Fibroblast of upper back skin (primary cell): Measurements from ENCODE around the gene UBA3.
A peak's percentile ranks its signal among the peaks of the same experiment; 100 is the strongest.

Experiments
- DNase-seq: peaks from one replicate; pipeline ENCODE4 v3.0.0-alpha.2; 2013

Gene UBA3

DNA sequence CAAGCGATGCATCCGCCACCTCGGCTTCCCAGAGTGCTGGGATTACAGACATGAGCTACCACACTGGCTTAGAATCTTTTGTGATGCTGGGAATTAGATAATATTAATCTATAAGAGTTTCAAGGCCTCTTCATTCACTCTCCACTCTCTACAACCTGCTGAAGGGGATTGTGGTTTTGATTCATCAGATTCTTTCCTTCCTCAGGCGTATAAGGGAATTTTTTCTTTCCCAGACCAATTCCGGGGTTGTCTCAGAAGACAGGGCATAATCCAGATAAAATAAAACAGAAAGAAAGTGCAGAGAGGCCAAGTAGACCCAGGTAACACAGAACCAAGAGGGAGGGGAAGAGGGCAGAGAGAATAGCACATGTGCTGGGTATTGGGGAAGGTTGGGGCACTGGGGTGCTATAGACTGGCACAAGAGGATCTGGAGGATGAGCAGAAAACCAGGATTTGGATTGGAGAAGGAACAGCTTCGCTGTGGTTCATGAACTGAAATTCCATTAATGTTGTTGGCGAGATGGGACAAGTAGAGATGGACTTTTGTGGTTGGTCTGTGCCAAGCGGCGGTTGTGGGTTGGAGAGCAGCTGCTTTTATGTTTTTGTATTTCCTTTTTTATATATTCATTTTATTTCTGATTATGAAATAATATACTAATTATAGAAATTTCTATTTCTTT lies 17.4 kb upstream of the UBA3 start:
- peak; percentile 24 for DNase-seq

DNA sequence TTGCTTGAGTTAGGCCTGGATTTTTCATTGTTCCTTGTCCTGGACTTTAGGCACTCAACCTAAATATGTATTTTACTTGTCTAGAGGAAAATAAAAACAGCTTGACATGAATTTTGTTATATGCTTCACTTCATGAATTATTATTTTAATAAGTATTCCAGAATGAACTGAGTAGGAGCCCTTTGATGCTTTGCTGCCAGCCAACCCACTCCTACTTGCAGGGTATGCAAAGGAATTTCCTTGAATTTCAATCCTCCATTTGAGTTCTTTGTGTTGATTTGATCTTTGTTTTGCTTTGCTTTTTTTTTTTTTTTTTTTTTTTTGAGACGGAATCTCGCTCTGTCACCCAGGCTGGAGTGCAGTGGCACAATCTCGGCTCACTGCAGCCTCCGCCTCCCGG lies 16.1 kb upstream of the UBA3 start:
- DNase-seq: no peak

DNA sequence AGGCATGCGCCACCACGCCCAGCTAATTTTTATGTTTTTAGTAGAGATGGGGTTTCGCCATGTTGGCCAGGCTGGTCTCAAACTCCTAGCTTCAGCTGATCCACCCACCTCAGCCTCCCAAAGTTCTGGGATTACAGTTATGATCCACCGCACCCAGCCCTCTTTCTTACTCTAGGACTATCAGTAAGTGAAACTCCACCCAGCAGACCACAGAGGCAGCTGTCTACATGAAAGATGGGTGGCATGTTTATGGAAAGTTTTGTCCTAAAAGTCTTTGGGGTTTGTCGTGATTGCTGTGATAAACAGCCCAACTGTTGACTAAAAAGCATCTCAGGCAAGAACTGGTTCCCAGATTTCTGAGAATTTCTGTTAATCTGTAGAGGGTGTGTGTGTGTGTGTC lies 15.5 kb upstream of the UBA3 start:
- DNase-seq: no peak

DNA sequence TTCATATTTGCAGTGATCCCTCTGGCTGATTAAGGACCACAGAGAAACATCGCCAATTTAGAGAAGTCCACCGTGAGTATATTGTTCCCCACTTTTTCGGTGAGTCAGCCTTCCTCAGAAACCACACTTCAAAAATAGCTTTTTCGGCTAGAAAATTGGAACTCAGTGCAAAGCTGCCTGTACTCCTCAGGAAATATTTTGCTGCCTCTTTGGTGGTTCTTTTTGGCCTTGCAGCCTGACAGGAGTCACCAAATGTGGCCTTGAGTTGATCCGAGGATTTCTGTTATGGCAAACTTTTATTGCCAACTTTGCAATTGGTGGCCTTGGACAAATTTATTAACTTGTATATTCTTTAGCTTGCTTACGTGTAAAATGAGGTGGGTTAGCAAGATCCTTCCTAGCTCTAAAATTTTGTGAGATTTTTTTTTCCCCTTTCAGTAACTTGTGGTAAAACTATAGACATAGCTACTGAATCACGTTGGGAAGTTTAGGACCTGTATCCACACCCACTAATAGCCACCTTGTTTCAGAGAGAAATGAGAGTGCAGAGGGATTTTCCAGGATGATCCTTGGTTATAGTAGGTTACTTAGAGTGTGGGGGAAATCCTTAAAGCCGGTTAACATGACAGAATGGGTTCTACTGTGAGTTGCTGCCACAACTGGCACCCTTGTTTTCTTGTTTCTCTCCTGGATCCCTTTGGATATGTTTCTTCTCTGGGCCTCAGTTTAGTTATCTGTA lies 14.5 kb upstream of the UBA3 start:
- peak; percentile 68 for DNase-seq

DNA sequence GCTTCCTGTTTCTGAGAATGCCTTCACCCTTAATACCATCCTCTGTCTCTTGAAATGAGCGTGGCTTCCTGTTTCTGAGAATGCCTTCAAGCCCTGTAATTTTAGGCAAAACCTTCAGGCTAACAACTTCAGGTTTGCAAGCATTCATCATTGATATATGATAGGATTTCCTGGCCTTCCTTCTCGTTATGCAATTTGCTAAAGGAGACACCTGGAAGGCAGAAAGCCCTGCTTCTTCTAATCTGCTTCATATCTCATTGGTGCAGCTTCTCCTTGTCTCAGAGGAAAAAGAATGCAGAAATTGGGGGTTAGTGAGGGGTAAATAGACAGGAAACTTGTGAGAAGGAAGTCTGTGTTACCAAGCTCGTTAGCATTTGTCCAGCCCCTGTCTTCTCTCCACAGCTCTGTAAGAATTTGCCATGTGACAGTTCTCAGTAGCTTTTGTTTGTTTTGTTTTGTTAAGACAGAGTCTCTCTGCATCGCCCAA lies 11.9 kb upstream of the UBA3 start:
- DNase-seq: no peak

DNA sequence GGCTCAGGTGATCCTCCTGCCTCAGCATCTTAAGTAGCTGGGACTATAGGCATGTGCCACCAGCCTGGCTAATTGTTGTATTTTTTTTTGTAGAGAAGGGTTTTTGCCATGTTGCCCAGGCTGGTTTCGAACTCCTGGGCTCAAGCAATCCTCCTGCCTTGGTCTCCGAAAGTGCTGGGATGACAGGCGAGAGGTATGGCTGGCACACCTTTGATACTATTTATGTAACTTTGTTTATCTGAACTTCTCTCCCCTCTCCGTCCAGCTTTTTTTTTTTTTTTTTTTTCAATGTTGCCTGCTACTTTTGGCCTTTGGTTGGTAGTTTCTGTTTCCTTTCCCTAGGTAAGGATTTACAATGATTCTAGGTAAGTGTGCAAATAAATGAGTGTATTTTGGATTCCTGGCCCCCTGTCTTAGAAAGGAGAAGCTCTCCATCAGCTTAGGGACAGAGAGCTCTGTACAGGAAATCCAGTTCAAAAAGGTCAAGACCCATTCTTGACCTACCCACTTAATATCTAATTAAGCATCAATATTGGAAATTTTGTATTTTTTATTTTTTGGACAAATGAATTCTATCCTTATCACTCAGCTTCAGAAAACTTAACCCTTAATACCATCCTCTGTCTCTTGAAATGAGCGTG lies 11.3 kb upstream of the UBA3 start:
- DNase-seq: no peak

DNA sequence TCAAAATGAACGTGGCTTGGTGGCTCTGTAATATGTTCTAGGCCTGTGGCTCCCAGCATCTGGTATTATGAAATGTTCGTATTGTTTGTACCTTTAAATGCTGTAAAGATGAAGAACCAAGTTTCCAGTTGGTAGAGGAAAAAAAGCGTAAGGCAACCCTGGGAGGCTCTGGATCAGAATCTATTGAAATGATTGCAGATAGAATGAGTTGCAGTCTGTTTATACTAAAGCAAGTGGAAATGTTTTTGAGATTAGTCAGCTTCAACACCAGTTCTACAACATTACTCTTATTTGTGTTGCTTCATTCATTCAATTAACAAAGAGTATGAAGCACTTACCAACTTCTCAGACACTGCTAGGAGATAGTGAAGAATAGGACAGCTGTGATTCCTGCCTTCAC lies 9.9 kb upstream of the UBA3 start:
- DNase-seq: peak; percentile 56

DNA sequence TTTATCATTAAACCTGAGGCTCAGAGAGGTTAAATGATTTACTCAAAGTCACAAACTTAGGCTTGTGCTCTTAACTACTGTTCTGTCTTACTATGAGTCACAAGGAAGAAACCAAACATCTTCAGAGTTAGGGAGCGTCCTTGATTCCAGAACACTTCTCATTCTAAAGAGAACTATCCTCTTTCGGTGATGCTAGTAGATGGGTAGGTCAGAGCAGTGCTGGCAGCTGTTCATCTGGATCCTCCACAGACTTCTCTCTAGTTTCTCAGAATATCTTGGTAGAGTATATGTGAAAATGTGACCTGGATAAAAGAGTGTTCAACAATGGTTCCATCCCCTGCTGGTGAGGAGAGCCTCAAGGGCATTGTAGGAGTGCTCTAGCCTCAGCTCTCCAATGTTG lies 7.9 kb upstream of the UBA3 start:
- DNase-seq: peak; percentile 44

DNA sequence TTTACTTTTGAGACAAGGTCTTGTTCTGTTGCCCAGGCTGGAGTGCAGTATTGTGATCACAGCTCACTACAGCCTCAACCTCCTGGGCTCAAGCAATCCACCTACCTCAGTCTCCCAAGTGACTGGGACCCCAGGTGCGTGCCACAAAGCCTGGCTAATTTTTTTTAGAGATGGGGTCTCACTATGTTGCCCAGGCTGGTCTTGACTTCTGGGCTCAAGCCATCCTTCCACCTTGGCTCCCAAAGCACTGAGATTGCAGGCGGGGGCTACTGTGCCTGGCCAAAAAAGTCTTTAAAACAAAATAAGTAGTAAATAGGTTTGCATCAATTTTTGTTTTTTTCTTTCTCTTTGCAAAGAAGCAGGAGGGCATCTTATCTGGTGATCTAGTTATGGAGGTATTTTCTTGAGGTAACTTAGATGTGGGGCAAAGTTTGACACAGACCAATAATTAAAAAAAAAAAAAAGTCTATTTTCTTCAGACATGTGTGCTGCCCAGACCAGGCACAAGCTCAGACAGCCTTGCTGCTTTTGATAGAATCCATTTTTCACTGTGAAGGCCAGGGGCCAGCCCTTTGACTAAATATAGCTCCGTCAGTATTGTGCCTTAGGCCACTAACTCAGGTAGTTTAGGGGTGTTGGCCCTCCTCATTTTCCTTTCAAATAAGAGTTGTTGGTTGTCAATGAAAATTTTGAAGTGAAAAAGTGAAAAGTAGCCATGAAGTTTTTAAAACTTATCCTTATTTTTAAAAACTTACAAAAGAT lies 7.0 kb upstream of the UBA3 start:
- DNase-seq: no peak

DNA sequence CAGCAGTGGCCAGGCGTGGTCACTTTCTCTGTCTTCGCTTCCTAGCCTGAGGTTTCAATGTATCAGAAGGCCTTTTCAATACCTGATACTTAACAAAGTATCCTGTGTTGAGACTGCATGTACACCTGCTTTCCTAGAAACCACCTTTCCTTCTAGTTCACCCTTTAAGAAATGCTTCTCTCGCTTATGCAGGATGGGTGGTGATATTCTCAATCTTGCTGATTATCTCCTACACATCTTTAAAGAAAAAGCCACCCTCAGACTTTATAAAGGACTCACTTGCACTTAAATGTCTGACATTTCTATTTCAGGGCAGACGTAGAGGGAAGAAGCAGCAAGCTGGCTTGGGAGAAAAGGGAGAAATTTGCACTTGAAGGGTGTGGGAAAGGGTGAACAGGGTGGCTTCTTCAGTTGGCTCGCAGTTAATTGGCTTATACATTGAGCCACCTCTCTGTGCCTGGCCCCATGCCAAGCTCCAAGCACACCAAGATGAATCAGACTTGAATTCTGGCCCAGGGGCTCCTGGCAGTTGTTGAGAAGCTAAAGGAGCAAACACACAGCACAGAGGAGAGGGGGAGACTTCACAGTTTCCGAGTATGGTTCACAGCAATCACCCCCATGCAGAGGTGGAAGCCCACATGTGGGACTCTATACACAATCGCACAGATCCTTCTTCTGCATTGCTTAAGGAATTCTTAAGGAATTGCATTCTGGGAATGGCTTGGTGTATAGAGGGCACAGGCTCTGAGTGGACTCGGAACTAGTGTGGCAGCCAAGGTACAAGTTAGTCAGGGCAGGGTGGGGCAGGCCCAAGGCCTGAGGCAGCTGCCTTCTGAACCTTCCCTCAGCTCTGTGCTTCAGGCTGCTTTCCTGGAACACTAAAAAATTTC lies 5.9 kb upstream of the UBA3 start:
- DNase-seq: peak; percentile 95

DNA sequence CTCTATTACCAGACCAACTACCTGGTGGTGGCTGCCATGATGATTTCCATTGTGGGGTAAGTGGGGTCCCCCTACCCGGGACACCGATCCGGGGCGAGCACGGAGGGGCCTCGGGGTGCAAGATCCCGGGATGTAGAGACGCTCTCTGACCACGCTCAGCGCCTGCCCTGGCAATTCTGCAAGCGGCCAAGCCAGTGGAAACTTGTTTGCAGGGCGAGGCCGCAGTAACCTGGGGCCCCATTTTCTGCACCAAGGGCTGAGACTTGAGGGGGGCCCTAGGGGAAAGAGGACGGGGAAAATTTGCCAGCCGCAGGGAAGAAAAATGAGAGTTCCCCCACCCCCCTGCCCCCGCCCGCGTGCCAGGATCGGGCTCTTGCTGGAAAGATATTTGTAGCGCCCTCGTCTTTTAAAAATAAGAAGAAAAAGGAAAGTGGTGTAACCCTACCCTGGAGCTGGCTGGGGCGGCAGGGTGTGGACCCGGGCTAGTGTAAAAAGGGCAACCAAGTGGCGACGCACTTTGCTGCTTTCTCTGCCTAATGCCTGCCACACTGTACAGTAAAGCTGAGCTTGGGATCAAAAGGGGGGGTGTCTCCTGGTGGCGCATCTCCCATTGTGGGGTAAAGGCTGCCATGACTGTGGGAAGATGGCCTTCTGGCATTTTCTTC lies 5.1 kb upstream of the UBA3 start:
- no peak for DNase-seq

DNA sequence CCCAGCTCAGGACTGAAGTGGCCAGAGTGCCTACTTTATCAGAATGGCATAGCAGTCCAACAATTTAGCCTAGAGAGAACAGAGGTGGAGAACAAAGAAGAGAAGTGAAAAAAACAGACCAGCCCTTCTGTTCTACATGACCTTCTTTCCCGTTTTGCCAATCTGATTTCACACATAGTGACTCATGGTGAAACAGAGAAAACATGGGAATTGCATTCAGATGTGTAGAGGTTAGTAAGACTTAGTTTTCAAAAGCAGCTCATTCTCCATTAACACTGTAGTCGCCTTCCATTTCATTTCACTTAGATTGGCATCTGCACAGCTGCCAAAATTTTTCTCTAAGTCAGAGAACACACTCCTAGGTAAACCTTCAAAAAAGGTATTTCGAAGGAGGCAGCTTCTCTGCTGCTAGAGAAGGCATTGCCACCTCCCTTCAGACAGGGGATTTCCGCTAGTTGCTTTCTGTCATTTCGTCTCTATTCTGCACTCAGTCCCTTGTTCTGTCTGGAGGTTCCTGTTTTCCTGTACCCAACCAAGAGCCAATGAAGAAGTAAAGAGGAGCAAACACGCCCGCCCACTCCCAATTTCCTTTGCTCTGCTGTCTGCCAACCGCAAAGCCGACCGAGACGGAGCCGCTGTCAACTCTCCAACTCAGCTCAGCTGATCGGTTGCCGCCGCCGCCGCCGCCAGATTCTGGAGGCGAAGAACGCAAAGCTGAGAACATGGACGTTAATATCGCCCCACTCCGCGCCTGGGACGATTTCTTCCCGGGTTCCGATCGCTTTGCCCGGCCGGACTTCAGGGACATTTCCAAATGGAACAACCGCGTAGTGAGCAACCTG lies 4.4 kb upstream of the UBA3 start, which contains the start of gene ARL6IP5:
ARL6IP5 (plus strand) TSS at position 612 of the 842 bp plus-strand sequence; CDS start at position 723, 111 bp downstream.
- peak; percentile 91 for DNase-seq

DNA sequence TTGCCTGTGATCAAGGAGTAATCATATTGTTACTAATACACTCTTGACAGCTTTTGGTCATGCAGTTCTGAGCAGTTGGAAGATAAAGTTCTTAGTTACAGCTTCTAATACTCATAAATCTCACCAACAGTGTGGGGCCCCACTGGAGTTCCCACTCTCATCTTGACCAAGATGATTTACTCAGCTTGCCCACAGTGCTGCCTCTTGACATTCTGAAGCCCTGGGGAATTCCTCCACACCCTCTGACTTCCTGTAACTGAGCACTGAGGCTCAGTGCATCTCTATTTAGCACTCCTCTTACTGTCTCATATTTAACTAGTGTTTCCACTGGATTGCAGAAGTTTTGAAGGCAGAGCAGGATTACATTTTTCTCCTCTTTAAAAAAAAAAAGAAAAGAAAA lies 2.6 kb upstream of the UBA3 start:
- DNase-seq: peak; percentile 90

DNA sequence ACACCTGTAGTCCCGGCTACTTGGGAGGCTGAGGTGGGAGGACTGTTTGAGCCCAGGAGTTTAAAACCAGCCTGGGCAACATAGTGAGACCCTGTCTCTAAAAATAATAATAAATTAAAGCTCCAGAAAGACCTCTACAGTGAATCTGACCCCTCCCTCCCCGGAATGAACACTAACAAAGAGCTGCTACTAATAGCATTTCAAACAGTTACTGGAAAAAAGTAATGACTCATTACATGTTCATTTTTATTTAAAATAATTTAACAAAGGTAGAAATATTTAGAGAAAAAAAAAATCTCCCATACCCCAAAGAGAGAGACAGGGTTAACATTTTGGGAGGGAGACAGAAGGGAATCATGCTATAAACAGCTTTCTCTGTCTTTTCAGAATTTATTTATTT lies 2.2 kb upstream of the UBA3 start:
- no peak for DNase-seq

DNA sequence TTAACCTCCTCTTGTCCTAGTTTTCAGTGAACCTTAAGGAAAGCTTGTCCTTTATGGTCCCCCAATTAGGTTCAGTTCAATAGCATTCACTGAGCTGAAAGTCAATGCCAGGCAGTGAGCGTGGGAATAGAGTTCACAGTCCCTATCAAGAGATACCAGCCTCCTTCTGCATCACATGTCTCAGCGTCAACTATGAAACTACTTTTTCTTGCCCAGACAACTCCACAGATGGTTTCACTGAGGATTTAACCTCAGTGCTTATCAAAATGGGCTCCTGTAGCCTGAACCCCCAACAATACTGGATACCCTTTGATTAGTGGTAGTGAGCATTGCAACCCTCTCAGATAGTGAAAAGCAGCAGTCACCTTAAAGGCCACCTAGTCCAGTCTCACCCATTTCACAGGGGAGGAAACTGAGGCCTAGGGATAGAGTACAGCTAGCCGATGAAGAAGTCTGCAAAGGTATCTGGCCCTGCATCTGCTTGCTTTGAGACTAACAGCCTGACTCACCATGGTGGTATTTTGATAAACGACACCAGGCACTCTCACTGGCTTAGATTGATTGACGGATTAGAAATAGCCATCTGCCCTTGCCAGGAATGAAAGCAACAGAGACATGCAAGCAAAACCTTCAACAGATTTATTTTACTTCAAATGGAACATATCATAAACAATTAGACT lies 1.6 kb upstream of the UBA3 start:
- DNase-seq: peak; percentile 51

DNA sequence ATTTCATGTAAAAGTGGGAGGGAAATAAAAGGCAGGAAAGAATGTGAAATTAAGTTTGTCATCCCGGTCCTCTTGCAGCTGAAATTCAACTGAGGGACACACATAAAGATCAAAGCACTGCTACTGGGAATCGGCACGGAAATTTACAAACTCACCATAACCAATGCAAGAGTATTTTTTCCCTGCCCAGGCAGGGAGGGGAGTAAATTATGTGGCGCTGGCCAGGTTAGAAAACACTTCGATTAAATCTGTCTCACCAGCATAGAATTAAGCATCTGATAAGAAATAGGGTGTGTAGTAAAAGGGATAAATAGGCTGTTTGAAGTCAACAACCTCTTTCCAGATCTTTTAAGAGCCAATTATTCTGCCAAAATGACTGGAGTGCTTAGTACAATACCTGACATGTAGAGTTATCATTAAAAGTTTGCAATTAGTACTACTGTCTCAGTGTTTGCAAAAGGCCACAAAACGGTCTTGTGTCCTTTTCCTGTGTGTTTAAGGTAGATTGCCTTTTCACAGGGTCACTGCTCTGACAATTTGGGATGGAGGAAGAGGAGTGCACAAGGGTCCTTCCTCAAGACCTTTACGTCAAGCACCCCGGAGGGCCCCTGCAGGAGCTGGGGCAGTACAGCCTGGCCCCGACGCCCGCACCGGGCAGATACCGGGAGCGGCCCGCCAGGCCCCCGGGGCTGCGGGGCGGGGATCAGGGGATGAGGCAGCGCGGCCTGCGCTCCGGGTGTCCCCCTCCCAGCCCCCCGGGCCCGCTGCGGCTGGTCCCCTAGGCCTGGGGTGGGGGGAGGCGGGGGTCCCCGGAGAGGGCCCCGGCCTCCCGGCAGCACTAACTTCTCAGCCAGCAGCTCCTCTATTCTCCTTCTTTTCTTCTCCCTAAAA lies 651 bp downstream of the UBA3 start:
- no peak for DNase-seq

DNA sequence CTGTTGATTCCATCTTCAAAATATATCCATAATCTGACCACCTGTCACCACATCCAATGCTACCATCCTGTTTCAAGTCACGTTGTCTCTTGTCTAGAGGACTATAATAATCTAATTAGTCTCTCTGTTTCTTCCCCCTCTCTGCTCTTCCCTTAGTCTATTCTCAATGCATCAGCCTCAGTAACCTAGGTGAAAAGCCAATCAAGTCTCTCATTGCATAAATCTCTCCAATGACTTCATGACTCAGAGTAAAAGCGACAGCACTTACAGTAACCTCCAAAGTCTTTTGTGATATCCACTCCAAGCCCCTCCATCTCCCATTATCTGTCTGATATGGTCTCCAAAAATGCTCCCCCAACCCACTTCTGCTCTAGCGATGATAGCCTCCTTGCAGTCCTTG lies 7.2 kb downstream of the UBA3 start:
- no peak for DNase-seq

DNA sequence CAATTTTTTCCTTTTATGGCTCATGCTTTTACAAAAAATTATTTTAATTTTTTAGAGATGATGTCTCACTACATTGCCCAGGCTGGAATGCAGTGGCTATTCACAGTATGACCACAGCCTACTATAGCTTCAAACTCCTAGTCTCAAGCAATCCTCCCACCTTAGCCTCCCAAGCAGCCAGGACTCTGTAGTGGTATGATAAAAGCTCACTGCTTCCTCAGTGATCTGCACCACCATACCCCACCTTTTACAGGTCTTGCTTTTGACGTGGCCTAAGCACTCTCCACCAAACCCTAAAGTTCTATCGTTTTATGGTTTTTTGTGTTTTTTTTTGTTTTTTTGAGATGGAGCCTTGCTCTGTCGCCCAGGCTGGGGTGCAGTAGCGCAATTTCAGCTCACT lies 14.0 kb downstream of the UBA3 start:
- DNase-seq: no peak
